HepG2 (cell line): ENCODE data around the gene SCRT2. TPM values are rescaled to one million over a fixed set of nuclear protein-coding genes. Genes with fewer than 3 reads are reported as not detected.
A peak's percentile ranks its signal among the peaks of the same experiment; 100 is the strongest.

Experiments
- ARNTL ChIP-seq: sonication (generic); formaldehyde crosslinking; IDR thresholded peaks from 2 replicates; pipeline ENCODE4 v1.4.0; 2020; ENCODE audit warnings: mild to moderate bottlenecking, missing genetic modification reagents
- CHD2 ChIP-seq: IDR thresholded peaks from 2 replicates; pipeline ENCODE4 v1.6.1; 2011; ENCODE audit warnings: low read depth, low read length, improper control_type of control experiment
- MIER3 ChIP-seq: IDR thresholded peaks from 2 replicates; pipeline ENCODE4 v1.6.1; 2016; ENCODE audit warnings: missing compliant biosample characterization, borderline replicate concordance
- NR2F6 ChIP-seq, 2 experiments: IDR thresholded peaks; 2 replicates each; pipeline ENCODE4 v1.6.1; 2016; ENCODE audit warnings: antibody characterized with exemption in 1 of 2, mild to moderate bottlenecking in 1 of 2
- RORA ChIP-seq: sonication (generic); formaldehyde crosslinking; IDR thresholded peaks from 2 replicates; pipeline ENCODE4 v1.5.0; 2020; ENCODE audit warnings: mild to moderate bottlenecking, missing genetic modification reagents, moderate library complexity
- RXRB ChIP-seq: IDR thresholded peaks from 2 replicates; pipeline ENCODE4 v1.6.1; 2016; ENCODE audit warnings: borderline replicate concordance, missing genetic modification reagents, missing compliant biosample characterization
- ZBTB7B ChIP-seq: sonication (generic); formaldehyde crosslinking; IDR thresholded peaks from 2 replicates; pipeline ENCODE4 v1.4.0; 2020; ENCODE audit warnings: missing genetic modification reagents
- ZFYVE20 ChIP-seq: sonication (generic); formaldehyde crosslinking; IDR thresholded peaks from 2 replicates; pipeline ENCODE4 v1.8.0; 2023; ENCODE audit warnings: low read depth, mild to moderate bottlenecking, moderate library complexity, missing genetic modification reagents, borderline replicate concordance
- ZNF335 ChIP-seq: sonication (generic); formaldehyde crosslinking; IDR thresholded peaks from 2 replicates; pipeline ENCODE4 v1.4.0; 2020; ENCODE audit warnings: missing genetic modification reagents
- ZNF484 ChIP-seq: sonication (generic); formaldehyde crosslinking; IDR thresholded peaks from 2 replicates; pipeline ENCODE4 v1.5.1; 2020; ENCODE audit warnings: mild to moderate bottlenecking, low read depth, missing genetic modification reagents, borderline replicate concordance
- ZNF530 ChIP-seq: sonication (generic); formaldehyde crosslinking; IDR thresholded peaks from 2 replicates; pipeline ENCODE4 v1.5.0; 2020; ENCODE audit warnings: low read depth, mild to moderate bottlenecking, missing genetic modification reagents
- ZNF547 ChIP-seq: sonication (generic); formaldehyde crosslinking; IDR thresholded peaks from 2 replicates; pipeline ENCODE4 v1.5.1; 2020; ENCODE audit warnings: mild to moderate bottlenecking, missing genetic modification reagents
- ZNF567 ChIP-seq: sonication (generic); formaldehyde crosslinking; IDR thresholded peaks from 2 replicates; pipeline ENCODE4 v1.8.1; 2023; ENCODE audit warnings: mild to moderate bottlenecking, missing genetic modification reagents, borderline replicate concordance
- ZNF704 ChIP-seq: sonication (generic); formaldehyde crosslinking; IDR thresholded peaks from 2 replicates; pipeline ENCODE4 v1.8.1; 2023; ENCODE audit warnings: mild to moderate bottlenecking, inconsistent platforms, moderate library complexity, missing genetic modification reagents, borderline replicate concordance
- ZNF747 ChIP-seq: sonication (generic); formaldehyde crosslinking; IDR thresholded peaks from 2 replicates; pipeline ENCODE4 v1.8.1; 2023; ENCODE audit warnings: missing genetic modification reagents, mild to moderate bottlenecking, borderline replicate concordance
- ZNF781 ChIP-seq: sonication (generic); formaldehyde crosslinking; IDR thresholded peaks from 2 replicates; pipeline ENCODE4 v1.5.1; 2020; ENCODE audit warnings: borderline replicate concordance, mild to moderate bottlenecking, missing genetic modification reagents; ENCODE audit errors: not compliant biosample characterization
- ZNF816 ChIP-seq: sonication (generic); formaldehyde crosslinking; IDR thresholded peaks from 2 replicates; pipeline ENCODE4 v1.8.0; 2022; ENCODE audit warnings: missing genetic modification reagents, mild to moderate bottlenecking, borderline replicate concordance
- polyA plus RNA-seq, 8 experiments: library from polyadenylated mRNA; depleted of rRNA in 3 of 8; stranded (reverse) in 7 of 8; unstranded in 1 of 8; fragments of >200 nt; fragmentation: Illumina TruSeq in 4 of 8; extraction: Trizol in 4 of 8; gene quantifications; 2 replicates each; pipeline versions ENCODE4 v1.2.1 to v1.2.3, GENCODE V29; 2011 to 2016; ENCODE audit warnings: low read depth in 4 of 8, missing spikeins in 1 of 8, mixed read lengths in 1 of 8; ENCODE audit not compliant: insufficient read depth in 1 of 8
- total RNA-seq, 5 experiments: library from RNA; depleted of rRNA; stranded (reverse); fragments of >200 nt; fragmentation: Illumina TruSeq; extraction: Trizol; gene quantifications; 2 replicates each; pipeline ENCODE4 v1.2.3, GENCODE V29; 2016; ENCODE audit warnings: low read depth in 1 of 5
- TF ChIP-seq, protein P1 (sequence below): sonication (generic); formaldehyde crosslinking; IDR thresholded peaks from 2 replicates; pipeline ENCODE4 v1.9.0; 2022; ENCODE audit warnings: low read depth, missing genetic modification reagents
- TF ChIP-seq, protein P2 (sequence below): sonication (generic); formaldehyde crosslinking; IDR thresholded peaks from 2 replicates; pipeline ENCODE4 v1.4.0; 2020; ENCODE audit warnings: missing genetic modification reagents
- TF ChIP-seq, protein P3 (sequence below): sonication (generic); formaldehyde crosslinking; IDR thresholded peaks from 2 replicates; pipeline ENCODE4 v1.5.1; 2020; ENCODE audit warnings: missing genetic modification reagents, mild to moderate bottlenecking, borderline replicate concordance
- TF ChIP-seq, protein P4 (sequence below): sonication (generic); formaldehyde crosslinking; IDR thresholded peaks from 2 replicates; pipeline ENCODE4 v1.8.1; 2023; ENCODE audit warnings: mild to moderate bottlenecking, missing genetic modification reagents

SCRT2 gene
- total and polyA plus RNA-seq, 2 of the 13 experiments (the other 11 are each of a cell fraction or from before 2014, with no cell fraction given) = not detected

DNA sequence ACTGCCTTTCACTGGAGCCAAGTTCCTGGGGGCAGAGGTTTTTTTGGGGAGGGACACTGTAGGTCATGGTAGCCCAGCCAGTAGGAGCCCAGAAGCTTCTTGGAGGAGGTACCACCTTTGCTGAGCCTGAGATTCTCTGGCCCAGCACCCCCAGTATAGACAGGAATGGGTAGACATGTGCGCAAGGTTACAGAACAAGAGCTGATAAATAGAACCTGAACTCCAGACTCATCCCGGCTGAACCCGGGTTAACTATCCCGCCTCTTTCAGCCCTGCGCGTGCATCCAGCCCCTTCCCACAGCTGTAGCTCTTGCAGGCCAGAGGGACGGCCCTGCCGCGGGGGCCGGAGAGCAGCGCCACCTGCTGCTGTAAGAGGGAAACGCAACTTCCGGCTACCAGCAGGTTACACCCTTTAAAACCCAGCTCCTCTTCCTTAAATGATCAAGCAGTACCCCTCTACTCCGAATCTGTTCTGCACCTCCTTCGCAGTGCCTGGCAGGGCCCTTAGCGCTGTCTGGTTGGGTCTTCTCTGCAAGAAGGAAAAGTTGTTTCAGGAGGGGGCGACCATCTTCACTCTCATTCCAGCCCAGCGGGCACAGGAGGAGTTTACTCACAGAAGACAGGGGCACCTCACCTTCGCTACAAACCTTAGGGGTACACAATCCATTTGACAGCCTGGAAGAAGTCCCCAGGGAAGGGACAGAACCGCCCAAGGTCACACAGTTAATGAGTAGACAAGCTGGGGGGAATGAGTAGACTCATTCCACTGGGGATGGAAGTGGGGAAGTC is 30.1 kb downstream of the SCRT2 start (continued):
- TF ChIP-seq ZNF704 (0 out of 2 replicates have a peak, but pooled peaks have one; percentile 31), ZNF484 (CRISPR knock-in tag) (no peak), ARNTL (peak; percentile 57; the same call in 1 of the 2 replicates), ZNF816 (peak; percentile 85; the same call in 1 of the 2 replicates), ZNF335 (CRISPR knock-in tag) (no peak), ZFYVE20 (CRISPR knock-in tag) (no peak), ZNF781 (no peak), CHD2 (peak; percentile 9; the same call in 1 of the 2 replicates), MIER3 (CRISPR knock-in tag) (peak; percentile 91), RORA (CRISPR knock-in tag) (no peak), ZNF530 (CRISPR knock-in tag) (no peak), ZNF747 (peak; percentile 65), ZBTB7B (CRISPR knock-in tag) (peak; percentile 96), NR2F6 (IDR thresholded peaks at IDR 0.05) (peak; percentile 54; the same call in 1 of the 2 replicates), NR2F6 (CRISPR knock-in tag; IDR thresholded peaks at IDR 0.05) (peak; percentile 82), ZNF547 (CRISPR knock-in tag) (peak; percentile 88), RXRB (peak; percentile 84), ZNF567 (CRISPR knock-in tag) (peak; percentile 96; the same call in 1 of the 2 replicates)
- TF ChIP-seq, protein P1, sequence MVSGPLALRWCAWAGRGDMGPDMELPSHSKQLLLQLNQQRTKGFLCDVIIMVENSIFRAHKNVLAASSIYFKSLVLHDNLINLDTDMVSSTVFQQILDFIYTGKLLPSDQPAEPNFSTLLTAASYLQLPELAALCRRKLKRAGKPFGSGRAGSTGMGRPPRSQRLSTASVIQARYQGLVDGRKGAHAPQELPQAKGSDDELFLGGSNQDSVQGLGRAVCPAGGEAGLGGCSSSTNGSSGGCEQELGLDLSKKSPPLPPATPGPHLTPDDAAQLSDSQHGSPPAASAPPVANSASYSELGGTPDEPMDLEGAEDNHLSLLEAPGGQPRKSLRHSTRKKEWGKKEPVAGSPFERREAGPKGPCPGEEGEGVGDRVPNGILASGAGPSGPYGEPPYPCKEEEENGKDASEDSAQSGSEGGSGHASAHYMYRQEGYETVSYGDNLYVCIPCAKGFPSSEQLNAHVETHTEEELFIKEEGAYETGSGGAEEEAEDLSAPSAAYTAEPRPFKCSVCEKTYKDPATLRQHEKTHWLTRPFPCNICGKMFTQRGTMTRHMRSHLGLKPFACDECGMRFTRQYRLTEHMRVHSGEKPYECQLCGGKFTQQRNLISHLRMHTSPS (CRISPR knock-in tag) = no peak
- TF ChIP-seq, protein P2, sequence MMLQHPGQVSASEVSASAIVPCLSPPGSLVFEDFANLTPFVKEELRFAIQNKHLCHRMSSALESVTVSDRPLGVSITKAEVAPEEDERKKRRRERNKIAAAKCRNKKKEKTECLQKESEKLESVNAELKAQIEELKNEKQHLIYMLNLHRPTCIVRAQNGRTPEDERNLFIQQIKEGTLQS (CRISPR knock-in tag) = no peak
- TF ChIP-seq, protein P3, sequence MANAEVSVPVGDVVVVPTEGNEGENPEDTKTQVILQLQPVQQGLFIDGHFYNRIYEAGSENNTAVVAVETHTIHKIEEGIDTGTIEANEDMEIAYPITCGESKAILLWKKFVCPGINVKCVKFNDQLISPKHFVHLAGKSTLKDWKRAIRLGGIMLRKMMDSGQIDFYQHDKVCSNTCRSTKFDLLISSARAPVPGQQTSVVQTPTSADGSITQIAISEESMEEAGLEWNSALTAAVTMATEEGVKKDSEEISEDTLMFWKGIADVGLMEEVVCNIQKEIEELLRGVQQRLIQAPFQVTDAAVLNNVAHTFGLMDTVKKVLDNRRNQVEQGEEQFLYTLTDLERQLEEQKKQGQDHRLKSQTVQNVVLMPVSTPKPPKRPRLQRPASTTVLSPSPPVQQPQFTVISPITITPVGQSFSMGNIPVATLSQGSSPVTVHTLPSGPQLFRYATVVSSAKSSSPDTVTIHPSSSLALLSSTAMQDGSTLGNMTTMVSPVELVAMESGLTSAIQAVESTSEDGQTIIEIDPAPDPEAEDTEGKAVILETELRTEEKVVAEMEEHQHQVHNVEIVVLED = peak; percentile 58
- TF ChIP-seq, protein P4, sequence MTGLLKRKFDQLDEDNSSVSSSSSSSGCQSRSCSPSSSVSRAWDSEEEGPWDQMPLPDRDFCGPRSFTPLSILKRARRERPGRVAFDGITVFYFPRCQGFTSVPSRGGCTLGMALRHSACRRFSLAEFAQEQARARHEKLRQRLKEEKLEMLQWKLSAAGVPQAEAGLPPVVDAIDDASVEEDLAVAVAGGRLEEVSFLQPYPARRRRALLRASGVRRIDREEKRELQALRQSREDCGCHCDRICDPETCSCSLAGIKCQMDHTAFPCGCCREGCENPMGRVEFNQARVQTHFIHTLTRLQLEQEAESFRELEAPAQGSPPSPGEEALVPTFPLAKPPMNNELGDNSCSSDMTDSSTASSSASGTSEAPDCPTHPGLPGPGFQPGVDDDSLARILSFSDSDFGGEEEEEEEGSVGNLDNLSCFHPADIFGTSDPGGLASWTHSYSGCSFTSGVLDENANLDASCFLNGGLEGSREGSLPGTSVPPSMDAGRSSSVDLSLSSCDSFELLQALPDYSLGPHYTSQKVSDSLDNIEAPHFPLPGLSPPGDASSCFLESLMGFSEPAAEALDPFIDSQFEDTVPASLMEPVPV (CRISPR knock-in tag) = no peak
